PC-9 (cell line): ENCODE measurements around the gene ANP32B. TPM values are rescaled to one million over a fixed set of nuclear protein-coding genes. Genes with fewer than 3 reads are reported as not detected.

Source experiments
- BruUV-seq: library from RNA; stranded (reverse); fragments of 400-500 nt; replicated peaks from 2 replicates; lab custom pipeline; 2021; lab: Mats Ljungman, UMichigan
- CTCF ChIA-PET: fragments of 300-600 bp; sonication (Branson Sonifier 250); formaldehyde crosslinking; loops from one replicate; lab custom pipeline; 2022; ENCODE audit warnings: antibody characterized with exemption; lab: Charles Lee
- POLR2A ChIA-PET: fragments of 300-600 bp; sonication (Branson Sonifier 250); formaldehyde crosslinking; loops from one replicate; lab custom pipeline; 2022; ENCODE audit warnings: antibody characterized with exemption; ENCODE audit not compliant: unreplicated experiment; lab: Charles Lee
- DNase-seq, 2 experiments: peaks; one replicate each; pipeline versions ENCODE4 v3.0.0 to v3.0.0-alpha.2; 2015 to 2022; ENCODE audit warnings: mixed read lengths in 1 of 2
- H2AFZ ChIP-seq: fragments of 200-600 bp; sonication (generic); 2 replicates; pipeline ENCODE4 v1.8.1; 2017; ENCODE audit warnings: antibody characterized with exemption
- H3F3A ChIP-seq: fragments of 200-600 bp; sonication (generic); 2 replicates; pipeline ENCODE4 v1.8.1; 2017; ENCODE audit warnings: antibody characterized with exemption, mild to moderate bottlenecking, low read depth; ENCODE audit not compliant: insufficient read depth
- H3K27ac ChIP-seq: fragments of 200-600 bp; sonication (generic); 2 replicates; pipeline ENCODE4 v1.6.1; 2016; ENCODE audit warnings: mixed run types
- H3K27me3 ChIP-seq: fragments of 200-600 bp; sonication (generic); 2 replicates; pipeline ENCODE4 v1.6.1; 2016; ENCODE audit warnings: low read depth, mixed run types; ENCODE audit not compliant: insufficient read depth
- H3K36me3 ChIP-seq: fragments of 200-600 bp; sonication (generic); 2 replicates; pipeline ENCODE4 v1.6.1; 2016; ENCODE audit warnings: low read depth, mixed run types
- H3K4me1 ChIP-seq: fragments of 200-600 bp; sonication (generic); replicated peaks from 2 replicates; pipeline ENCODE4 v1.6.1; 2016; ENCODE audit warnings: mixed run types; ENCODE audit not compliant: insufficient read depth
- H3K4me2 ChIP-seq: fragments of 200-600 bp; sonication (generic); 2 replicates; pipeline ENCODE4 v1.6.1; 2017; ENCODE audit warnings: mixed run types
- H3K4me3 ChIP-seq: fragments of 200-600 bp; sonication (generic); 2 replicates; pipeline ENCODE4 v1.6.1; 2016; ENCODE audit warnings: mixed run types
- H3K79me2 ChIP-seq: fragments of 200-600 bp; sonication (generic); 2 replicates; pipeline ENCODE4 v1.6.1; 2017; ENCODE audit warnings: low read depth, mixed run types
- H3K9me2 ChIP-seq: fragments of 200-600 bp; sonication (generic); 2 replicates; pipeline ENCODE4 v1.8.1; 2017; ENCODE audit warnings: mild to moderate bottlenecking; ENCODE audit not compliant: insufficient read depth
- H3K9me3 ChIP-seq: fragments of 200-600 bp; sonication (generic); 2 replicates; pipeline ENCODE4 v1.8.1; 2016; ENCODE audit warnings: low read depth; ENCODE audit not compliant: insufficient read depth
- H4K20me1 ChIP-seq: fragments of 200-600 bp; sonication (generic); 2 replicates; pipeline ENCODE4 v1.8.1; 2017; ENCODE audit not compliant: insufficient read depth
- CTCF ChIP-seq: fragments of 200-600 bp; sonication (generic); conservative IDR thresholded peaks from 2 replicates; pipeline ENCODE4 v1.6.1; 2017; ENCODE audit warnings: mixed run types, antibody characterized with exemption, mild to moderate bottlenecking, moderate library complexity
- EZH2 ChIP-seq: fragments of 200-600 bp; sonication (generic); IDR thresholded peaks from 2 replicates; pipeline ENCODE4 v1.8.0; 2017; ENCODE audit warnings: antibody characterized with exemption, low read depth
- intact Hi-C: fragments of 100-400 bp; cut with micrococcal nuclease; formaldehyde crosslinking; loops from one replicate; pipeline ENCODE4 v1.10.0; 2022; ENCODE audit not compliant: unreplicated experiment
- total RNA-seq: library from RNA; stranded (reverse); gene quantifications from 2 replicates; pipeline ENCODE4 v1.2.3, GENCODE V29; 2021

ANP32B gene
- total RNA-seq, 1 experiment from 2014 or later = 280 TPM

DNA sequence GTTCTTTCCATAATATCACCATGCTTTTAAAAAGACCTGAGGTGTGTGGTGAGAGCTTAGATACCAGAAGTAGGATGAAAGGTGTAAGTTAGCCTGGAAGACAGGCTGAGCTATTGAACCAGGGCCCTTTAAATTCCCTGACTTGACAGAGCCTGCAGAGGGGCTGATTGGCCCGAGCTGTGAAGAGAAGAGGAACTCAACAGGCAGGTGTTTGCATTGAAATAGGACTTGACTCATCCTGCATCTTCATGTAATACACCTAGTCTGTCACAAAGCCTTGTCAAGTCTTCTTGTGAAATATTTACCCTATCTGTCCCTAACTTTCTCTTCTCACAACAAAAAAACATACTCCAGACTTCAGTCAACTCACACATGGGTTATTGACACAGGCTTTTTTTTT is 16.6 kb upstream of the ANP32B start:
- Histone ChIP-seq H3F3A (no peaks in the 10 kb centered on the region), H3K9me2 (no peaks in the 10 kb centered on the region), H3K79me2 (no peaks in the 10 kb centered on the region), H3K27me3 (no peaks in the 10 kb centered on the region), H3K4me1 (no peaks in the 10 kb centered on the region), H2AFZ (no peak overlapping the region), H3K27ac (no peak overlapping the region), H3K36me3 (no peaks in the 10 kb centered on the region), H3K4me3 (no peak overlapping the region), H4K20me1 (no peaks in the 10 kb centered on the region), H3K9me3 (no peaks in the 10 kb centered on the region), H3K4me2 (no peak overlapping the region)
- intact Hi-C loops = no loop called here
- DNase-seq = no peak
- no TSS peak for BruUV-seq
- TF ChIP-seq CTCF (no peak), EZH2 (no peak)
- ChIA-PET CTCF (no interaction called here), POLR2A (no interaction called here)

GRCh38 chr9:97969014-97969413 is 14.1 kb upstream of the ANP32B start:
- intact Hi-C loops = no loop called here
- Histone ChIP-seq H3K9me3 (no peaks in the 10 kb centered on the region), H3K27me3 (no peaks in the 10 kb centered on the region), H3K4me2 (no peak overlapping the region), H3K36me3 (no peaks in the 10 kb centered on the region), H3K4me3 (no peak overlapping the region), H3K9me2 (no peaks in the 10 kb centered on the region), H2AFZ (no peak overlapping the region), H3K79me2 (no peaks in the 10 kb centered on the region), H3K4me1 (no peaks in the 10 kb centered on the region), H4K20me1 (no peaks in the 10 kb centered on the region), H3F3A (no peaks in the 10 kb centered on the region), H3K27ac (no peak overlapping the region)
- CTCF ChIA-PET = no interaction called here
- POLR2A ChIA-PET = no interaction called here
- BruUV-seq = no TSS peak
- DNase-seq = no peak
- TF ChIP-seq EZH2 (no peak), CTCF (no peak)

GRCh38 chr9:97970165-97970564 is 13.0 kb upstream of the ANP32B start:
- intact Hi-C loops = no loop called here
- no peaks in the 10 kb centered on the region for H3K79me2 ChIP-seq
- H3K4me1 ChIP-seq = no peaks in the 10 kb centered on the region
- no peak overlapping the region for H2AFZ ChIP-seq
- H3F3A ChIP-seq = no peaks in the 10 kb centered on the region
- no peak overlapping the region for H3K4me3 ChIP-seq
- no peaks in the 10 kb centered on the region for H3K9me3 ChIP-seq
- no peaks in the 10 kb centered on the region for H3K36me3 ChIP-seq
- H4K20me1 ChIP-seq = no peaks in the 10 kb centered on the region
- H3K9me2 ChIP-seq = no peaks in the 10 kb centered on the region
- TF ChIP-seq EZH2 (no peak), CTCF (no peak)
- H3K4me2 ChIP-seq = no peak overlapping the region
- no peak for DNase-seq
- H3K27ac ChIP-seq = no peak overlapping the region
- ChIA-PET CTCF (no interaction called here), POLR2A (no interaction called here)
- no TSS peak for BruUV-seq
- no peaks in the 10 kb centered on the region for H3K27me3 ChIP-seq
